ENCODE measurements around the gene ZC3H7A.
A peak's percentile ranks its signal among the peaks of the same experiment; 100 is the strongest.
"Not testable (repeated sequence)": the region's sequence is repeated elsewhere in the genome, so short reads cannot be mapped to it uniquely, and the experiment has no call there.

ZC3H7A gene

DNA sequence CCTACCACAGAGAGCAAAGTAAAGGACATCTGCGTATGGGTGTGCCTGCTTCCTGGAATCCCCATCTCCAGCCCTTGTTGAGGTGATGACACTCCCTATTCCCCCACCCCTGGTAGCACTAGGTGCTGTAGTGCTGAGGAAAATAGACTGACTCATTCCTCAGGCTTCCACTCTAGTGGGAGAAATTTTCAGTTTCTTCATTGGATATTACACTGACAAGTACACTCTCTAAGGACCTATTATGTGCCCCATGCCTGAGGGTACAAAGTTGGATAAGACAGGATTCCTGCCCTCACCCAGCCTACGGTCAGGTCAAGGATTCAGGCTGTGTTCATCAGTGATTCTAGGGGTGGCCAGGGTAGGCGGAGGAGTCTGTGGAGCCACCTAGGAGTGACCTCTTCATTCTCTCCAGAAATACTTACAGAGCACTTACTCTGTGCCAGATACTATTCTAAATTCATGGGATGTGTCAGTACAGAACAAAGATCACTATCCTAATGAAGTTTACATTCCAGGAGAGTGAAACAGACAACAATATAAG is 4.5 kb upstream of the ZC3H7A start:
- no peak for DNase-seq (ENCODE audit: extremely low spot score, insufficient read length, low read depth)
- no peak for FAIRE-seq

- FAIRE-seq, result no peak
- no peak for DNase-seq (ENCODE audit: extremely low spot score, insufficient read length, low read depth)
Measured at GRCh38 chr16:11800382-11800718, 3.3 kb upstream of the ZC3H7A start.

DNA sequence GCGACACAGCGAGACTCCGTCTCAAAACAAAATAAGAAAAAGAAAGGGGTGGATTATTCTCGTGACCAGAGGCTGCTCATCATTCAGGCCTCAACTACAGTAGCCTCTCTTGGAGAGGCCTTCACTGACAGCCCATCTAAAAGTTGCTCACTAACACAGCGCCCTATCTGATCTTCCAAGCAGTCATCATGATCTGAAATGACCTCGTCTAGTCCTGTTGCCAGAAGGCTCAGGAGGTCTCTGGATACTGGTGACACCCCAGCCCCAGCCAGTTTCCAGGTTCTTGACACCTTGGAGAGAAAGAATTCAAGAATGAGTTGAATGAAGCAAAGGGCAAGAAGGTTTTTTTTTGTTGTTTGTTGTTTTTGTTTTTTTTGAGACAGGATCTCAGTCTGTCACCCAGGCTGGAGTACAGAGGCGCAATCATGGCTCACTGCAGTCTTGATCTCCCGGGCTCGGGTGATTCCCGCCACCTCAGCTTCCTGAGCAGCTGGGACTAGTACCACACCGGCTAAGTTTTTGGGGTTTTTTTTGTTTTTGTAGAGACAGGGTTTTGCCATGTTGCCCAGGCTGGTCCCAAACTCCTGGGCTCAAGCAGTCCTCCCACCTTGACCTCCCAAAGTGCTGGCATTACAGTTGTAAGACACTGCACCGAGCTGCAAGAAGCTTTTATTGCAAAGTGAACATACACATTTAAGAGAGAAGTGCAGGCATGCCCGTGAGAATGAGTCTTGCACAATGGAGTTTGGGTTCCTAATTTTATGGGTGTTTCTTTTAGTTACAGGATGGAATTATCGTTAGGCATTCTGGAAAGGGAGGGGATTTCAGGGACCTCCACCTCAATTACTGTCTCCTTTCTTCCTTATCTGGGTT is 2.7 kb upstream of the ZC3H7A start:
- DNase-seq (ENCODE audit: extremely low spot score, insufficient read length, low read depth), result no peak
- peak; percentile 67 for FAIRE-seq

DNA sequence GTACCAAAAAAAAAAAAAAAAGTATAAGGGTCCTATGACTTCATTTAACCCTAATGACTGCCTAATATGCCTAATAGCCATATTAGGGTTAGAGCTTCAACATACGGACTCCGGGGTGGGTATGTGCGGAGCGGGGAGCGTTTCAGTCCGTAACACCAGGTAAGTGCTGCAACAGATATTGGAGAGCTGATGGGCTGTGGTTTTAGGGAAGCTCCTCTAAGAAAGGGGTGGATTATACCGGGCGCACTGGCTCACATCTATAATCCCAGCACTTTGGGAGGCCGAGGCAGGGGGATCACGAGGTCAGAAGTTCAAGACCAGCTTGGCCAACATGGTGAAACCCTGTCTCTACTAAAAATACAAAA is 1.9 kb upstream of the ZC3H7A start:
- no peak for DNase-seq (ENCODE audit: extremely low spot score, insufficient read length, low read depth)
- FAIRE-seq, result no peak

- FAIRE-seq, result no peak
- DNase-seq (ENCODE audit: extremely low spot score, insufficient read length, low read depth), result no peak
Measured at GRCh38 chr16:11797957-11798299, 870 bp upstream of the ZC3H7A start.

DNA sequence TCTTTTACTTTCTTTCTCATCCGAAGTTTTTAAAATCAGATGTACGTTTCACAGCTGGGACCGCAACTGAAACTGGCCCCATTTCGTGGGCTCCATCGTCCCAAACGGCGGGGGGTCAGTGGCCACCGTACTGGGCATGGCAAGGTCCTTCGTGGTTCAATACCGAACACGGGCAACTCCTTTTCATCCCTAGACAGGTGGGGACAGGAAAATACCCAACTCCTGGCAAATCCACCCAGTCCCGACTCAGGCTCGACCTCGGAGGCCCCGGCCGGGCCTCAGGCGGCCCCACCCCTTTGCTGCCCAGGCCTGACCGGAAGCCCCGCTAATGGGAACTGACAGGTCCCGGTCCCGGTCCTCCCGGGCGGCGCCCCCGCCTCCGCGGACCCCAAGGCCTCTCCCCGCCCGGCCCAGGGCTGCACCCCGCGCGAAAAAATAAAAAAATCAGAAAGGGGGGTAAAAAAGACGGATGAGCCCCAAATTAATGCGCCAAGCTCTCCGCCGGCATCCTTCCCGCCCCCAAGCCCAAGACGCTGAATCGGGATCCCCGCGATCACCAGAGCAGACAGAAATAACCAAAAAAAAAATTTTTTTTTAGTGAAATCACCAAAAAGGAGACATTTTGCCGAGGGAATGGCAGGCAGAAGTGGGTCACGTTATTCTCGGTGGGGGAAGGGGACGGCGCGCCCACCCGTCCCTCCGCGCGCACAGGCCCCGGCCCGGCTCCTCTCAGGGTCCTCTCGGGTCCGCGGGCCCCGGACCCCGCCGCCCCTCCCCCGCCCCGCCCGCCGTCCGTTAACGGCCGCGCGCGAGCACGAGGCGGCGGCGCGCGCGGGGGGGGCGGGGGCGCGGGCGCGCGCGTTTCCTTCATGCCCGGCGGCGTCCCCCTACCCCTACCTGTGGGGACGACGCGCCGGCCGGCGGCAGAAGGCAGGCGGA is 562 bp downstream of the ZC3H7A start:
- FAIRE-seq (no peak), DNase-seq (ENCODE audit: extremely low spot score, insufficient read length, low read depth) (no peak)

GRCh38 chr16:11795887-11796226 is 1.2 kb downstream of the ZC3H7A start:
- FAIRE-seq, result no peak

DNA sequence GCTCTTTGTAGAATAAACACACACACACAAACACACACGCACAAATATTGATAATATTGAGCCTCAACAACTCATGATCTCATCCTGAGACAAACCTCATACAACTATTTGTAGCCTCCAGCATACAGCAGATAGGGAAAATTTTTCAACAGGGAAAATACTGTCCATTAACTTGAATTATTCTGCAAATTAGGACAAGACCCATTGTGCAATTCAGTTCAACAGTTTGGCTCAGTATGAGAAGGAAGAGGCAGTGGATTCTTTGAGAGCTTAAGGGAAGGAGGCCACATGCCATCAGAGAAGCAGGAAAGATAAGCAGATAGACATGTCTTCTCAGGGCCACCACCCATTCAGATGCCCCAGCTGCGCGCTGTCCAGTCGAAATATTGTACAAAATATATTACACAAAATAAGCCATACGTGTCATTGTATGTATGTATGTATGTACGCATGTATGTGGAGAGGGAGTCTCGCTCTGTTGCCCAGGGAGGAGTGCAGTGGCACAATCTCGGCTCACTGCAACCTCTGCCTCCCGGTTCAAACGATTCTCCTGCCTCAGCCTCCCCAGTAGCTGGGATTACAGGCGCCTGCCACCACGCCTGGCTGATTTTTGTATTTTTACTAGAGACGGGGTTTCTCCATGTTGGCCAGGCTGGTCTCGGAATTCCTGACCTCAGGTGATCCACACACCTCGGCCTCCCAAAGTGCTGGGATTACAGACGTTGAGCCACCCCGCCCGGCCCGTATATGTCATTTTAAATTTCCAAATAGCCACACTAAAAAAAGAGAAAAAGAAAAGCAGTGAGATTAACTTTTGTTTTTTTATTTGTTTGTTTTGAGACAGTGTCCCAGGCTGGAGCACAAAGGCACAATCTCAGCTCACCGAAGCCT is 1.8 kb downstream of the ZC3H7A start:
- DNase-seq (ENCODE audit: extremely low spot score, insufficient read length, low read depth) (no peak), FAIRE-seq (no peak)

More at GRCh38 chr16:11795887-11796226, 1.2 kb downstream of the ZC3H7A start:
- DNase-seq (ENCODE audit: extremely low spot score, insufficient read length, low read depth), result no peak

DNA sequence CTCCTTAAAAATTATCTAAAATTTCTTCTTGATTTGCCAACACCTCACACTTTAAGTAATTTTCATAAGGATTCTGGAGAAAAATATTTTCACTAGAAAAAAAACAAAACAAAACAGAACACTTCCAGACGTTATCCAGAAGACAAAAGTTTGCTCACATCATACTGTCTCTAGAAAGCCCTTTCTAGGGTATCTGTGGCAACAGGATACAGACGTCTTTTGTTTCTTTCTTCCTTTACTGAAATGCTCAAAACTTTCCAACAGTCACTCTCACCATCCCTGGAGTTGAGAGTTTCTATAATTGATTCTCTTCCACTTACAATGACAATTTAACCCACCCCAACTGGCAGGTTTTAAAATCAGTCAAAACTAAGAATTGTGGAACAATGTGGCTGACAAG is 2.6 kb downstream of the ZC3H7A start:
- FAIRE-seq, result no peak
- DNase-seq (ENCODE audit: extremely low spot score, insufficient read length, low read depth), result no peak

DNA sequence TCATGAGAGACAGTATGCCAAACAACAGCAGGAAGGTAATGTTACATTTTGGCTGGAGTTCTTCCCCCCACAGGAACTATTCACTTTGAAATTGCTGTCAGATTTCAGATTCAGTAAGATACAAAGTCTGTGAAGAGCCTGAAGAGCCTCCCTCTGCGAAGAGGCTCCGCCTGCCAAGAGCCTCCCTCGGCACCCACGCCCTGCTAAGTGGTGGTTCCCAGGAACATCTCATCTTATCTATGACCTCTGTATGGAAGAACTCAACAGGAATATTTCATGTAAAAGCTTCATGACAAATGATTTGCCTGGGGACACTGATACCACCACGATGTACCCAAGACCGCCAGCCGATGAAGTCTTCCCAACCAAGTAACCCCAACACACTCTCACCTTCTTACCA is 3.2 kb downstream of the ZC3H7A start:
- FAIRE-seq, result no peak
- DNase-seq (ENCODE audit: extremely low spot score, insufficient read length, low read depth), result no peak

- FAIRE-seq, result no peak
- no peak for DNase-seq (ENCODE audit: extremely low spot score, insufficient read length, low read depth)
Measured at GRCh38 chr16:11792410-11793241, 4.4 kb downstream of the ZC3H7A start.

DNA sequence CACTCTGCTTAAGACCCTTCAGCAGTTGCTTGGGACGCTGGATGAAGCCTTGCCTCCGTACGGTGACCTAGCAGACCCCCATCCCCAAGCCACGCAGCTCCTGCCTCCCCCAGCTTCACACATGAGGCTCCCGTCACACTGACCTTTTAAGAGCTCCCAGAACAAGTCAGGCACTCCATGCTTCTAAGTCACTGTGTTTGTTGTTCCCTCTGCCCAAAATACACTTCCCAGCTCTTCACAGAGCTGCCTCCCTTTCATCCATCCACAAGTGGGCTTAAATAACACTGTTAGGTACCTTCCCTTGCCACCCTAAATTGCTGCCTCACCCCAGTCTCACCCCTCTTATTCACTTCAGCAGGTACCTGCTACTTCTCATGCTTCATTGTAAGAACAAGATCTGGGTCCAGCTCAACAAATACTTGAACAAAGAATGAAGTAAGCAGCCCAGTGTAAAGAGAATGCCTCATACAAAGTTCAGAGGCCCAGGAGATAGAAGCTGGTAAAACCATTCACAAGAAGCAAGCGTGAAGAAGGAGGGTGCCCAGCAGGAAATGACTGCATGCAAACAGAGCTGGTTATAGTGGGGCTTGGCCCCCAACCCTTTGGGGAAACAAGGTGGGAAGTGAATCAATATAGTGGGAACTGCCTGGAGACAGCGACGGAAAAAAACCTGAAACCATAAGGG is 5.8 kb downstream of the ZC3H7A start:
- FAIRE-seq (no peak), DNase-seq (ENCODE audit: extremely low spot score, insufficient read length, low read depth) (no peak)

GRCh38 chr16:11788914-11789313 is 8.1 kb downstream of the ZC3H7A start:
- DNase-seq (ENCODE audit: extremely low spot score, insufficient read length, low read depth) (no peak), FAIRE-seq (no peak)

GRCh38 chr16:11784980-11785599 is 12.0 kb downstream of the ZC3H7A start:
- not testable (repeated sequence) for FAIRE-seq; DNase-seq (ENCODE audit: extremely low spot score, insufficient read length, low read depth)

DNA sequence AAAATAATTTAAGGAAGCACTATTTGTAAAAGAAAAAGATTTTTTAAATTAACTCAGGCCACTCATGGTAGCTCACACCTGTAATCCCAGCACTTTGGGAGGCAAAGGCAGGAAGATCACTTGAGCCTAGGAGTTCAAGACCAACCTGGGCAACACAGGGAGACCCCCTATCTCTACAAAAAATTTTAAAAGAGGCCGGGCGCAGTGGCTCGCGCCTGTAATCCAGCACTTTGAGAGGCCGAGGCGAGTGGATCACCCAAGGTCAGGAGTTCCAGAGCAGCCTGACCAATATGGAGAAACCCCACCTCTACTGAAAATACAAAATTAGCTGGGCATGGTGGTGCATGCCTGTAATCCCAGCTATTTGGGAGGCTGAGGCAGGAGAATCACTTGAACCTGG is 12.7 kb downstream of the ZC3H7A start:
- FAIRE-seq; DNase-seq (ENCODE audit: extremely low spot score, insufficient read length, low read depth): not testable (repeated sequence)

DNA sequence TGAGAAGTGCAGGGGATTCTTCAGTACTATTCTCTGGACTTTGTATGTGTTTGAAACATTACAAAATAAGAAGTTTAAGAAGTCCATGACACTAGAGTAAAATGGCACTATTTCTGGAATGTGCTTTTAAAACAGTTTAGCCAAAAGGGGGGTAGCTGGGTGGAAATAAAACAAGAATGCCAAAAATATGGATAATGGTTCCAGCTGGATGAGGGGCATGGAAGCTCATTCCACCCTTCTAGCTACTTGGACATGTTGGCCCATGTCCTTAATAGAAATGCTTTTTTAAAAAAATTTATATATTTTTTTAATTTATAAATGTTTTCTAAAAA is 13.1 kb downstream of the ZC3H7A start:
- no peak for FAIRE-seq

DNA sequence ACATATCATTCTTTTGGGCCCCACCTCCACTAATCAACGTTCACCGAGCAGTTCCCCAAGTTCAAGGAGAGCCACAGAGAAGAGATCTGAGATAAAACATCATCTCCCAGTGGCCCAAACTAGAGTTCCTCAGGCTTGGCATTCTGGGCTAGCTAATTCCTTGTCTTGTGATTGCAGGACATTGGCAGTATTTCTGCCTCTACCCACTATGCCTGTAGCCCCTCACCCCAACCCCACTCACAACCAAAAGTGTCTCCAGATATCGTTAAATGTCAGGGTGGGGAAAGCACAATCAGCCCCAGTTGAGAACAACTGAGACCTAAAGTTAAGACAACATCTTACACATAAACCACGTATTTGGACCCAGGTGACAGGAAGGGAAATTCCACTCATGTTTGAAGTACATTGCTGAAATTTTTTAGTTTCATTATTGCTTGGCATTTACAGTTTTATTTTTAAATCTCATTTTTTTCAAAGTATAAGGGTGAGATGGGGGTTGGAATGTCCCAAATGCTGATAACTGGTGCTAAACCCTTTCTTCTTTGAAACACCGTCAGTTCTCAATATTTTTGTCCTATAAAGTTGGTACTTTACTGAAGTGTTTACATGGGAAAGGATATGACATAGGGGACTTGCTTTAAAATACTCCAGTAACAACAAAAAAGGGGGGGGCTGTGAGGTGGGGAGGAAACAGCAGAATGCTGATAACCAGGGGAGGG is 13.6 kb downstream of the ZC3H7A start:
- DNase-seq (ENCODE audit: extremely low spot score, insufficient read length, low read depth), result no peak
- peak; percentile 92 for FAIRE-seq

More for the DNA sequence above, 13.1 kb downstream of the ZC3H7A start:
- no peak for DNase-seq (ENCODE audit: extremely low spot score, insufficient read length, low read depth)

- DNase-seq (ENCODE audit: extremely low spot score, insufficient read length, low read depth) (no peak), FAIRE-seq (peak; percentile 89)
Measured at GRCh38 chr16:11781773-11782172, 15.3 kb downstream of the ZC3H7A start.

All from GM18507 (cell line).